A172 (cell line): Measurements from ENCODE around the gene PELO. TPM values are rescaled to one million over a fixed set of nuclear protein-coding genes. Genes with fewer than 3 reads are reported as not detected.
"Not testable (repeated sequence)": the region's sequence is repeated elsewhere in the genome, so short reads cannot be mapped to it uniquely, and the experiment has no call there.

Source experiments
- DNase-seq: peaks from one replicate; pipeline ENCODE4 v3.0.0-alpha.2; 2015; ENCODE audit warnings: low spot score
- total RNA-seq: library from RNA; depleted of rRNA; stranded (reverse); fragments of >200 nt; shearing (Covaris generic); gene quantifications from 2 replicates; pipeline ENCODE4 v1.2.3, GENCODE V29; 2014

Gene PELO
- total RNA-seq, 1 experiment from 2014 or later = 21.7 TPM

- peak; percentile 62 for DNase-seq
Observed at GRCh38 chr5:52800394-52801213, 12.9 kb downstream of the PELO start.

- no peak for DNase-seq
Observed at GRCh38 chr5:52801329-52801728, 13.6 kb downstream of the PELO start.

DNA sequence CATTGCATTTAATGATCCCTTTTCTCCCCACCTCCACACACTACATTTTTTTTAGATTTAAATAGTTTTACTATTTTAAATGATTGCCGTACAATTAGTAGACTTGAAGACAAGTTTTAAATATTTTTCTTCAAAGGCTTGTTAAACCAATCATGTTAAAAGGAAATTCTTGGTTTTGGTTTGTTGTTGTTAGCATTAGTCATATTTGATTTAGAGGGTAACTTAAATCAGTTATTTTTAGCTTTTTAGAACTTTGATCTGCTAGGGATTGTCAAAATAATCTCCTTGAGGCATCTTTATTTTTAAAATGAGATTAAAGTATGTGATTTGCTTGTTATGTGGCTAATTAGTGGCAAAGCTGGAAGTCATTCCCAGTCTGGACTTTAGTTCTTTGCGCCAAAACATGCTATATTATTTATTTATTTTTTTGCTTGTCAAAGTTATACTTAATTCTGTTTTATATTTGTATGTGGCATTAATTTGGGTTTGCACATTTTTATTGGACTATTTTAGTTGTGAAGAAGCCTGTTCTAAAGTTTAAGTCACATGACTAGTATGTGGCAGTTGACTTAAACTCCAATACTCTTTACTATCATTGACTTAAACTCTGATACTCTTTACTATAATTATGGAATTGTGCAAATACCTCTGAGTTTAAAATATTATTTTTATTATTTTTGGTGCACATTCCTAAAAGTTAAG is 14.7 kb downstream of the PELO start:
- no peak for DNase-seq

DNA sequence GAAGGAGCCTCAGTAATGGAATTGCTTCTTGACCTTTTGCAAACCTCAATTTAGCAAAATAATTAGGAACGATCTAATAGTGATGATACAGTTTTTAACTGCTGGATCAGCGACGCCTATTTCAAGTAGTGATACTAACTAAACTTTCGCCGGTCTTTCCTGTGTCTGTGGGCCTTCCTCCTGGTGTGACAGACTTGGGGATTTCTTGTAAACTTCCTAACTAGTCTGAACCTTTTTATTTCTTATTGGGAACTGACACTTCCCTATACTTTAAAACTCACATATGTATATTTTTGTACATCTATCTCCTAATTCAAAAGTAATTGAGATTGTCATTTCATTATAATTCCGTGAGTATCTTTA is 15.2 kb downstream of the PELO start:
- DNase-seq = no peak

- DNase-seq = no peak
Observed at GRCh38 chr5:52804387-52804791, 16.7 kb downstream of the PELO start.

DNA sequence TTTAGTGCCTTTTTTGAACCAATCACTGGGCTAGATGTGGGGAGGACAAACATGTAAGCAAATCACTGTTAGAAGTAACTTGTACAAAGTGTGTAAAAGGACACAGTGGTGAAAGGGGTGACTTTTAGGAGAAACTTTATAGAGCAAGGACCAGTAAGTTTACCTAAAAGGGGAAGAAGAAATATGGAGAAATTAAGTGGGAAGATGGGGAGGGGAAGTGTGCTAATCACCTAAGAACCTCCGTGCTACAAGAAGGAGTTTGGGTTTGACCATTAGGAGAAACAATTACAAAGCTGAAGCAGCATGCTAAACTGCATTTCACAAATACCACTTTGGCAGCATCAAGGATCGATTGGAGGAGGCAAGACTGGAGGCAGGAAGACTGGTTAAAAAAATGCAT is 17.3 kb downstream of the PELO start:
- no peak for DNase-seq

GRCh38 chr5:52805615-52806014 is 17.9 kb downstream of the PELO start:
- no peak for DNase-seq

DNA sequence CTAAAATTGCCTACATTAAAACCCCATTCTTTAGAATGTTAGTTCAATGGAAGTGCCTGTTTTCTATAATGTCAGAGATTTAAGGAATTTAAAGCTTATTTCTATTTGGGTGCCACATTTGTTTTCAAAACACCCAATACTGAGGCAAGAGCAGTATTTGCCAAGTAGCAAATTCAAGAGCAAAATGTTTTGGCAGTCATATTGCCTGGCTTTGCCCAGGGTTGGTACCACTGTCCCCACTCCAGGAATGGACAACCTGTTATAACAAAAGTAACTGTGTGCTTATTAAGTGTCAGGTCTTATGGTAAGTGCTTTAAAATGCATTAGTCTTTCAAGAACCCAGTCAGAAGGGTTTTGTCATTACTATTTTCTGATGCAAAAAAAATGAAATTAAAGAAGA is 19.3 kb downstream of the PELO start:
- no peak for DNase-seq

DNA sequence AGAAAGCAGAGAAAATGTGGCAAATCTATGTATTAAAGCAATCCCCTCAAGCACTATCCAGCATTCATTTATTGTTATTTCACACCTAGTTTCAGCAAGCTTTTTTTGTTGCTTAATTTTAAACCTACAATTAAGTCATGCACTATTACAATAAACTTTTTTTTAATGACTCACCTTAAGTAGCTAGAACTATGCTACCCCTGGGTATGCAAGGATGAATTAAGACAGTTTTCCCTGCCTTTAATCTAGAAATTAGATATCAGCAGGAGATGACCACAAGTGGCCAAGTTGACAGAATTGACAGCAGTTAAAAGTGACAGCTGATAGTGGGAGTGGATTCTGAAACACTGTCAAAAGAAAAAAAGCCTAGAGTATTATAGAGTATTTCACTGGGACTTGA is 20.0 kb downstream of the PELO start:
- DNase-seq = no peak

GRCh38 chr5:52808316-52808901 is 20.7 kb downstream of the PELO start:
- no peak for DNase-seq

DNA sequence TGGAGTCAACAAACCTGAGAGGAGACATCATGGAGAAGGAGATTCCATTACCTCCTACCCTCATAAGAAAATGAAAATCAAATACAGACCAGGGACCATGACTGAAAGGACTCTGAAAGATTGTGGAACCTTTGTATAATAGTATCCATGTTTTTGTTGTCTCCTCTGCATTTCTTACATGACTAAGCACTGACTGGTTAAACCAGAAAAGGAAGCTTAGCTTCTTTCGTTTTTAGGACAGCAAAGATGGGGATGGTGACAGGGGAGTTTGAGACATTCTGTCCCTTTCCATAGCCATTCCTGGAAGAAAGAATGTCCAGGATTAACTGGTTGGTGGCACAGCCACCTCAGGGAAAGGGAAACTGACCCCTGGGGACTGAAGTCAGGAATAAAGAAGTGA is 22.2 kb downstream of the PELO start:
- no peak for DNase-seq

DNA sequence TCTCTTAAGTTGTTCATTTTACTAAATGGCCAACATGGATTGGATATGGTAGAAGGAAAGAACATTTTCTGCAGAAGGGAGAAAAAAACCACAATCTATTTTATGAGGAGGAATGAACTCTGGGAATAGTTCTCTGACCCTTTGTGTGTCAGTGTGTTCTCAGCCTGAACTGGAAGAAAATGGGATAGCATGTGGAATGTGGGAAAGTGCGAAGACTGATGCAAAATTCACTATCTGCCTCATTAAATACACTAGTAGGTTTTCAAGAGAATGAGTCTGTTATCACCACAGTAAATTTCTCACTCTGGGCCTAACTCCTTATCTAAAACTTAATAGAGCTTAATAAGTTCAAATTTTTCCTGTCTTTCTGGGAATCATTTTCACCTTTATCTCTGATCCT is 22.7 kb downstream of the PELO start:
- DNase-seq = no peak

DNA sequence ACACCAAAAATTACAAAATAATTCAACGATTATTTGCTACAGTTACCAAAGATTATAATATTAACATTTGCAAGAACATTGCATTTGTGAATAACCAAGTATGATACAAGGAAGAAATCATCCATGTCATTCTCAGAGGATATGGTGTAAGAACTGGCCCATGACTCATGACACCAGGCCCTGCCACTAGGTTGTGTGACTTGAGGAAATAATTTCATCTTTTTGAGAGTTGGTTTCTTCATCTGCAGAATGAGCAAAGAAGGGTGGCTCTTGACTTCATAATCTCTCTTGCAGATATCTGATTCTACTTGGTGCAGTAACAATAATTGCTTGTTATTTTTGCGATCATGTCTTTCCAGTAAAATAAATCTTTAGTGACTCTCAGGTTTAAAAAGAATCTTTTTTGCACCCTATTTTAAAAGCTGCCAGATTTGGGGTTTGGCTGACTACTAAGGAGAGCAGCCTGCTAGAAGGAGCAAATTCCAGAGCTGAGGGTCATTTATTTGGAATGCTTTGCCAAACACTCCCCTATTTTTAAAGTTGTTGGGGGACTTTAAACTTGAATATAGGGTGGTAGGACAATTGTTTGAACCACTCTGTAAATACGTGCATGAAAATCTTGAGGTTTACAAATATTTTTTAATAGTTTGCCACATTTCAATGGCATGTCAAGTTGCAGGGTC is 23.5 kb downstream of the PELO start:
- DNase-seq = peak; percentile 13

DNA sequence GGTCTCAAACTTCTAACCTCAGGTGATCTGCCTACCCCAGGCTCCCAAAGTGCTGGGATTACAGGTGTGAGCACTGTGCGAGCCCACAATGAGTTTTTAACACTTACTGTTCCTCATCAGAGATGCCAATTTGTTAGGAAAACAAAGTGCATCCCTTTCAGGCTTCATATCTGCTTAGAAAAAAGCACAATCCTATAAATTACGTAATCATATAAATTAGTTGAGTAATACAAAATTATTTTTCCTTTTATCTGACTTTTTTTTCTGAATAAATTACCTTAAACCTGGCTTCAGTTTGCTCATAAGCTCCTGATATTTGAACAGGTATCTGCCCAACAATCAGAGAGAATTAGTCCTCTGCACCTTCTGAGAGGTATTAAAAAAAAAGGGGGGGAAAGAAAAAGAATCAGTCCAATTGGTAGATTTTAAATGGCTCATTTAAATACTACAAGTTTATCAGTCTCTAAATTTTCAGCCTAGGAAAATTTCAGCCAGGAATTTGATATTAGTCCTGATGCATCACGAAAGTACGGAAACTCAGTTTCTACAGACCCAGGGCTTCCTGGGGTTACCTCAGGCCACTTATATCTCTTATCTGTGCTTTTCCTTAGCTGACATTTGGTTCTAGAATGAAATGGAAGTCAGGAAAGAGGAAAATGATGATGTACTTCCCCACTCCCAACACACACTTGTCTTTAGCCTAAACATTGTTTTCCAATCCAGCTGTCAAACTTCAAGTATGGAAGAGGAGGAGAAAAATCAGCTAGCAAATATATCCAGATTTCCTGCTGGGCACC is 26.8 kb downstream of the PELO start:
- no peak for DNase-seq

- no peak for DNase-seq
Observed at GRCh38 chr5:52817818-52818217, 30.1 kb downstream of the PELO start.

DNA sequence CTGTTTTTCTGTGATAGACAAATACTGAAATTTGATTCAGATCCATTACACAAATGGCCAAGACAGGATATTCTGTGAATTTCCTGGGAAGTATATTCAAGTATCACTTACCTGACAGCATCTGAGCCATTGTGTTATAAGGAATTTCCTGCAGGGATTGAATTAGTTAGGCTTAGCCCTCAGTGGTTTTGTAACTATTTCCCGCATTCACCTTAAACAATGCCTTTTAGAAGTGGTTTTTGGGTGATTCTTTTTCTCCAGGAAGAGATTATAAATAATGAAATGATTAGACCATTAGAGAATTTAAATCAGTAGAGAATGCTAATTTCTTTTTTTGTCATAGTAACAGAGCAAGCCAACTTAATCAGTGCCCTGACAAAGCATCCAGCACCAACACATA is 30.6 kb downstream of the PELO start:
- no peak for DNase-seq

DNA sequence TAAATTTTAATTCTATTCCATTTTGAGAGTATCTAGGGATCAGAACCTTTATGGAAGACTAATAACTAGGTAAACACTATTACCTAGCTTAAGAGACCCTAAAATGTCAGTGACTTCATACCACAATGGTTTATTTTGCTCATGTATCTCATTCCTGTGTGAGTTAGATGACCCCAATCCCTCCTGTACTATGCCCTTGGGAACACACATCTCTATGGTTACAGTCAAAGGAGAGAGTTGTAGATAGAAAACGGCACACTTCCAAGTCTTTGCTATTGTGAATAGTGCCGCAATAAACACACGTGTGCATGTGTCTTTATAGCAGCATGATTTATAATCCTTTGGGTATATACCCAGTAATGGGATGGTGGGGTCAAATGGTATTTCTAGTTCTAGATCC is 31.1 kb downstream of the PELO start:
- not testable (repeated sequence) for DNase-seq

- no peak for DNase-seq
Observed at GRCh38 chr5:52821901-52822300, 34.2 kb downstream of the PELO start.

GRCh38 chr5:52822437-52822836 is 34.7 kb downstream of the PELO start:
- no peak for DNase-seq

- DNase-seq = no peak
Observed at GRCh38 chr5:52824827-52825226, 37.1 kb downstream of the PELO start.

GRCh38 chr5:52825826-52826225 is 38.1 kb downstream of the PELO start:
- DNase-seq = no peak

- DNase-seq = no peak
Observed at GRCh38 chr5:52827815-52828214, 40.1 kb downstream of the PELO start.
